ENCODE measurements around the gene DEK.

Gene DEK

GRCh38 chr6:18243302-18243893 lies 20.9 kb downstream of the DEK start:
- no peaks in the 10 kb centered on the region for H3K27me3 ChIP-seq (ENCODE audit: low read depth, low read length)
- peaks cover 100% of the 10 kb centered on the region for H3K79me2 ChIP-seq (ENCODE audit: low read length)
- TF ChIP-seq, protein P1, sequence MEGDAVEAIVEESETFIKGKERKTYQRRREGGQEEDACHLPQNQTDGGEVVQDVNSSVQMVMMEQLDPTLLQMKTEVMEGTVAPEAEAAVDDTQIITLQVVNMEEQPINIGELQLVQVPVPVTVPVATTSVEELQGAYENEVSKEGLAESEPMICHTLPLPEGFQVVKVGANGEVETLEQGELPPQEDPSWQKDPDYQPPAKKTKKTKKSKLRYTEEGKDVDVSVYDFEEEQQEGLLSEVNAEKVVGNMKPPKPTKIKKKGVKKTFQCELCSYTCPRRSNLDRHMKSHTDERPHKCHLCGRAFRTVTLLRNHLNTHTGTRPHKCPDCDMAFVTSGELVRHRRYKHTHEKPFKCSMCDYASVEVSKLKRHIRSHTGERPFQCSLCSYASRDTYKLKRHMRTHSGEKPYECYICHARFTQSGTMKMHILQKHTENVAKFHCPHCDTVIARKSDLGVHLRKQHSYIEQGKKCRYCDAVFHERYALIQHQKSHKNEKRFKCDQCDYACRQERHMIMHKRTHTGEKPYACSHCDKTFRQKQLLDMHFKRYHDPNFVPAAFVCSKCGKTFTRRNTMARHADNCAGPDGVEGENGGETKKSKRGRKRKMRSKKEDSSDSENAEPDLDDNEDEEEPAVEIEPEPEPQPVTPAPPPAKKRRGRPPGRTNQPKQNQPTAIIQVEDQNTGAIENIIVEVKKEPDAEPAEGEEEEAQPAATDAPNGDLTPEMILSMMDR (IDR thresholded peaks at IDR 0.05; ENCODE audit: low read depth, low read length) = no peak
- no peak for TF ChIP-seq EZH2phosphoT487 (IDR thresholded peaks at IDR 0.05; ENCODE audit: low read depth)
- no peak overlapping the region for H3K4me2 ChIP-seq (ENCODE audit: low read length)
- H3K9me3 ChIP-seq (ENCODE audit: insufficient read depth, low read length) = no peaks in the 10 kb centered on the region
- H3K4me3 ChIP-seq (ENCODE audit: low read length) = no peak overlapping the region
- H4K20me1 ChIP-seq (ENCODE audit: insufficient read depth, low read length) = peaks cover 68% of the 10 kb centered on the region
- peaks cover 20% of the 10 kb centered on the region; the same call in 1 of the 2 replicates for H3K4me1 ChIP-seq (ENCODE audit: low read length)
- H3K27ac ChIP-seq (ENCODE audit: low read length) = no peak overlapping the region
- H2AFZ ChIP-seq (ENCODE audit: low read depth, low read length) = no peak overlapping the region
- no peak overlapping the region for H3K9ac ChIP-seq (ENCODE audit: low read length)
- H3K36me3 ChIP-seq (replicated peaks; ENCODE audit: low read depth, low read length) = peaks cover 76% of the 10 kb centered on the region

GRCh38 chr6:18242062-18242851 lies 22.1 kb downstream of the DEK start:
- Histone ChIP-seq H3K4me2 (ENCODE audit: low read length) (no peak overlapping the region), H3K4me3 (ENCODE audit: low read length) (no peak overlapping the region), H3K9me3 (ENCODE audit: insufficient read depth, low read length) (no peaks in the 10 kb centered on the region), H2AFZ (ENCODE audit: low read depth, low read length) (no peak overlapping the region), H3K79me2 (ENCODE audit: low read length) (peaks cover 100% of the 10 kb centered on the region), H3K9ac (ENCODE audit: low read length) (no peak overlapping the region), H3K27me3 (ENCODE audit: low read depth, low read length) (no peaks in the 10 kb centered on the region), H4K20me1 (ENCODE audit: insufficient read depth, low read length) (peaks cover 61% of the 10 kb centered on the region), H3K27ac (ENCODE audit: low read length) (no peak overlapping the region), H3K4me1 (ENCODE audit: low read length) (peaks cover 20% of the 10 kb centered on the region; the same call in 1 of the 2 replicates), H3K36me3 (replicated peaks; ENCODE audit: low read depth, low read length) (peaks cover 72% of the 10 kb centered on the region)
- TF ChIP-seq, protein P1 (IDR thresholded peaks at IDR 0.05; ENCODE audit: low read depth, low read length) = no peak
- TF ChIP-seq EZH2phosphoT487 (IDR thresholded peaks at IDR 0.05; ENCODE audit: low read depth) = no peak

DNA sequence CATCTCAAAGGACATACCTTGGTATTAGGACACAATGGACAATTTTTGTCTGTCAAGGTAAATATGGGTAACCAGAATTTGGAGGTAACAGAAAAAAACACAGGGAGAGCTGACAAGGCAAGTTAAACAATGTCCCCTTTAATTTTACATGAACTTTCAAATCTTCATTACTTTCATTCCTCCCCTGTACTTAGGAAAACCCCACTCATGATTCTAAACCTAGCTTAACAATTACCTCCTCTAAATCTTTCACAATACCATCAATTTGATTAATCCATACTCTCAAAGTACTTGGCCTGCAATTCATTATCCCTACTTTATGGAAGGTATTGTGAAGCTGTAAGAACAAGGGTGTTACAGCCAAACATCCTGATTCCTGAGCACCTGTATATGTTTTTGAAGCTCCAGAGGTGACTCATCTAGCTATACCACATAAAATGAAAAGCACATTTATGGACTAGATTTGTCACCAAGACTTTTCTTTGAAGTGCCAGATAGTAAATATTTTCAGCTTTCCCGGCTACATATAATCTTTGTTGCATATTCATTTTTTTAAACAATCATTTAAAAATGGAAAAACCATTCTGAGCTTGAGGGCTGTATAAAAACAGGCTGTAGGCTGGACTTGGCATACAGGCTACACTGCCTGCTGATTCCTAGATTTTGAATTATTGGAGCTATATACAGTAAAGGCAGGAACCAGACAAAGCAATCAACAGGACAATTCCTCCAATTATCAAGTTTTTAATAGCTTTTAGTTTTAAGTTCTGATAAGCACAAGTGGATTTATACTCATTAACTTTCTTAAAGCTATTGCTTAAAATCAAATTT lies 22.9 kb downstream of the DEK start:
- H2AFZ ChIP-seq (ENCODE audit: low read depth, low read length) = no peak overlapping the region
- TF ChIP-seq, protein P1 (IDR thresholded peaks at IDR 0.05; ENCODE audit: low read depth, low read length) = no peak
- TF ChIP-seq EZH2phosphoT487 (IDR thresholded peaks at IDR 0.05; ENCODE audit: low read depth) = no peak
- H3K9me3 ChIP-seq (ENCODE audit: insufficient read depth, low read length) = no peaks in the 10 kb centered on the region
- H3K27me3 ChIP-seq (ENCODE audit: low read depth, low read length) = no peaks in the 10 kb centered on the region
- H3K4me1 ChIP-seq (ENCODE audit: low read length) = peaks cover 20% of the 10 kb centered on the region; the same call in 1 of the 2 replicates
- peaks cover 55% of the 10 kb centered on the region for H4K20me1 ChIP-seq (ENCODE audit: insufficient read depth, low read length)
- H3K27ac ChIP-seq (ENCODE audit: low read length) = no peak overlapping the region
- H3K36me3 ChIP-seq (replicated peaks; ENCODE audit: low read depth, low read length) = peaks cover 69% of the 10 kb centered on the region
- H3K9ac ChIP-seq (ENCODE audit: low read length) = no peak overlapping the region
- peaks cover 100% of the 10 kb centered on the region for H3K79me2 ChIP-seq (ENCODE audit: low read length)
- no peak overlapping the region for H3K4me2 ChIP-seq (ENCODE audit: low read length)
- no peak overlapping the region for H3K4me3 ChIP-seq (ENCODE audit: low read length)

DNA sequence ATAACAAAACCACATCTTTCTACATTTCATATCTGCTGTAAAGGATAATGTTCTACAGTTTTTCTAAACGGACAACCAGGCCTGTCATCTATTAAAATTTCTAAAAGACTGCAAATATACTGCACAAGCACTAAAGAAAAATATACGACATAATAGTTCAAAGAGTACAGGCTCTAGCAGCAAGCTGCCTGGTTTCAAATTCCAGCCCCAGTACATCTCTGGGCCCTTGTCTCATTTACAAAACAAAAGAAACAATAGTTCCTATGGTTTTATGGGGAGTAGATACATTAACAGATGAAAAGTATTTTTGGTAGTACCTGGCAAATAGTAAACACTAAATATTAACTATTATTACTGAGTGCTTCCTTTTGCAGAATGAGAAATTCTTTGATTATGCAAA lies 24.1 kb downstream of the DEK start:
- no peak overlapping the region for H3K9ac ChIP-seq (ENCODE audit: low read length)
- H3K36me3 ChIP-seq (replicated peaks; ENCODE audit: low read depth, low read length) = peaks cover 70% of the 10 kb centered on the region
- H3K79me2 ChIP-seq (ENCODE audit: low read length) = peaks cover 100% of the 10 kb centered on the region
- no peaks in the 10 kb centered on the region for H3K9me3 ChIP-seq (ENCODE audit: insufficient read depth, low read length)
- H2AFZ ChIP-seq (ENCODE audit: low read depth, low read length) = no peak overlapping the region
- H3K27me3 ChIP-seq (ENCODE audit: low read depth, low read length) = no peaks in the 10 kb centered on the region
- peaks cover 52% of the 10 kb centered on the region for H4K20me1 ChIP-seq (ENCODE audit: insufficient read depth, low read length)
- H3K4me1 ChIP-seq (ENCODE audit: low read length) = peaks cover 20% of the 10 kb centered on the region; the same call in 1 of the 2 replicates
- H3K27ac ChIP-seq (ENCODE audit: low read length) = no peak overlapping the region
- no peak overlapping the region for H3K4me3 ChIP-seq (ENCODE audit: low read length)
- no peak overlapping the region for H3K4me2 ChIP-seq (ENCODE audit: low read length)
- TF ChIP-seq, protein P1 (IDR thresholded peaks at IDR 0.05; ENCODE audit: low read depth, low read length) = no peak
- no peak for TF ChIP-seq EZH2phosphoT487 (IDR thresholded peaks at IDR 0.05; ENCODE audit: low read depth)

Measured in OCI-LY3 (cell line).